HPDE6-E6E7 (cell line): ENCODE results near the gene WBP11.

Experiments
- DNase-seq: peaks from one replicate; pipeline ENCODE4 v3.0.0; 2011; ENCODE audit warnings: missing footprints; ENCODE audit errors: extremely low spot score

Gene WBP11

GRCh38 chr12:14824012-14824634, 20.8 kb upstream of the WBP11 start:
- DNase-seq: no peak

GRCh38 chr12:14814014-14814413, 10.7 kb upstream of the WBP11 start, which contains the start of gene SMCO3:
Gene SMCO3 (minus strand): TSS chr12:14814182. CDS start chr12:14806680, 7,502 bp downstream.
- DNase-seq: no peak

- DNase-seq: no peak
Measured at GRCh38 chr12:14811486-14811885, 8.2 kb upstream of the WBP11 start.

- DNase-seq: peak; percentile 31
Measured at GRCh38 chr12:14810953-14811483, 7.7 kb upstream of the WBP11 start.

- DNase-seq: no peak
Measured at GRCh38 chr12:14810167-14810952, 7.1 kb upstream of the WBP11 start.

- DNase-seq: no peak
Measured at GRCh38 chr12:14803830-14804160, 517 bp upstream of the WBP11 start.

- DNase-seq: no peak
Measured at GRCh38 chr12:14802721-14803010, 612 bp downstream of the WBP11 start.

GRCh38 chr12:14802247-14802646, 1.0 kb downstream of the WBP11 start:
- no peak for DNase-seq

- no peak for DNase-seq
Measured at GRCh38 chr12:14795028-14795448, 8.2 kb downstream of the WBP11 start.

GRCh38 chr12:14785568-14785967, 17.7 kb downstream of the WBP11 start:
- no peak for DNase-seq

- no peak for DNase-seq
Measured at GRCh38 chr12:14784471-14784870, 18.8 kb downstream of the WBP11 start.

- no peak for DNase-seq
Measured at GRCh38 chr12:14782756-14783155, 20.5 kb downstream of the WBP11 start.

GRCh38 chr12:14781563-14781962, 21.7 kb downstream of the WBP11 start:
- no peak for DNase-seq

GRCh38 chr12:14780859-14781258, 22.4 kb downstream of the WBP11 start:
- no peak for DNase-seq

- DNase-seq: no peak
Measured at GRCh38 chr12:14779834-14780233, 23.4 kb downstream of the WBP11 start.

- no peak for DNase-seq
Measured at GRCh38 chr12:14777271-14777670, 26.0 kb downstream of the WBP11 start.

- no peak for DNase-seq
Measured at GRCh38 chr12:14776236-14776961, 26.9 kb downstream of the WBP11 start.

GRCh38 chr12:14775636-14775980, 27.7 kb downstream of the WBP11 start:
- no peak for DNase-seq

GRCh38 chr12:14774906-14775635, 28.2 kb downstream of the WBP11 start:
- no peak for DNase-seq

GRCh38 chr12:14774074-14774905, 29.0 kb downstream of the WBP11 start:
- peak; percentile 90 for DNase-seq

- DNase-seq: no peak
Measured at GRCh38 chr12:14773685-14774073, 29.6 kb downstream of the WBP11 start.
